SK-N-SH treated with all-trans-retinoic acid at 6 μM for 48 hours (cell line): Measurements from ENCODE around the gene FANCF.

Experiments used
- ATAC-seq: fragments of 200-7000 bp; cut with Tn5 transposase; 3 replicates; pipeline ENCODE4 v1.9.1; 2020; ENCODE audit warnings: mild to moderate bottlenecking, moderate library complexity
- ARNTL ChIP-seq: fragments of 450-650 bp; formaldehyde crosslinking; IDR thresholded peaks from 2 replicates; pipeline ENCODE4 v1.5.0; 2020; ENCODE audit warnings: low read depth, mild to moderate bottlenecking, moderate library complexity, borderline replicate concordance
- ESRRG ChIP-seq: fragments of 250-450 bp; sonication (Bioruptor Pico); IDR thresholded peaks from 2 replicates; pipeline ENCODE4 v1.6.1; 2021; ENCODE audit warnings: mild to moderate bottlenecking
- GLIS3 ChIP-seq: fragments of 250-450 bp; sonication (Bioruptor Pico); IDR thresholded peaks from 2 replicates; pipeline ENCODE4 v1.5.0; 2020; ENCODE audit warnings: mild to moderate bottlenecking, moderate library complexity
- ISL1 ChIP-seq: fragments of 250-450 bp; sonication (Bioruptor Pico); IDR thresholded peaks from 2 replicates; pipeline ENCODE4 v2.1.2; 2022; ENCODE audit warnings: mild to moderate bottlenecking, moderate library complexity
- OSR1 ChIP-seq: fragments of 250-450 bp; sonication (Bioruptor Pico); IDR thresholded peaks from 2 replicates; pipeline ENCODE4 v1.8.0; 2022; ENCODE audit warnings: moderate library complexity, mild to moderate bottlenecking, inconsistent platforms
- PPARA ChIP-seq: fragments of 250-450 bp; sonication (Bioruptor Pico); IDR thresholded peaks from 2 replicates; pipeline ENCODE4 v1.5.0; 2020; ENCODE audit warnings: mild to moderate bottlenecking, borderline replicate concordance
- RARB ChIP-seq: fragments of 250-450 bp; sonication (Bioruptor Pico); IDR thresholded peaks from 2 replicates; pipeline ENCODE4 v1.8.0; 2021; ENCODE audit warnings: mild to moderate bottlenecking, moderate library complexity
- SNAI2 ChIP-seq: fragments of 250-450 bp; sonication (Bioruptor Pico); IDR thresholded peaks from 2 replicates; pipeline ENCODE4 v1.5.0; 2020; ENCODE audit warnings: mild to moderate bottlenecking, moderate library complexity
- TCF4 ChIP-seq: fragments of 250-450 bp; sonication (Bioruptor Pico); IDR thresholded peaks from 2 replicates; pipeline ENCODE4 v1.8.0; 2021; ENCODE audit warnings: mild to moderate bottlenecking, moderate library complexity, borderline replicate concordance
- ZC3H10 ChIP-seq: fragments of 250-450 bp; sonication (Bioruptor Pico); IDR thresholded peaks from 2 replicates; pipeline ENCODE4 v1.5.1; 2021; ENCODE audit warnings: mild to moderate bottlenecking, moderate library complexity
- ZFP3 ChIP-seq: fragments of 250-450 bp; sonication (Bioruptor Pico); IDR thresholded peaks from 2 replicates; pipeline ENCODE4 v1.5.0; 2020; ENCODE audit warnings: mild to moderate bottlenecking, moderate library complexity
- ZFP30 ChIP-seq: fragments of 450-650 bp; formaldehyde crosslinking; IDR thresholded peaks from 2 replicates; pipeline ENCODE4 v1.5.0; 2022; ENCODE audit warnings: mild to moderate bottlenecking, moderate library complexity
- ZNF565 ChIP-seq: fragments of 450-650 bp; formaldehyde crosslinking; conservative IDR thresholded peaks from 2 replicates; pipeline ENCODE4 v1.5.0; 2020; ENCODE audit warnings: low read depth, mild to moderate bottlenecking, moderate library complexity
- ZNF70 ChIP-seq: fragments of 450-650 bp; formaldehyde crosslinking; IDR thresholded peaks from 2 replicates; pipeline ENCODE4 v1.5.0; 2020; ENCODE audit warnings: mild to moderate bottlenecking, moderate library complexity
- ZNF8 ChIP-seq: fragments of 450-650 bp; formaldehyde crosslinking; IDR thresholded peaks from 2 replicates; pipeline ENCODE4 v1.5.0; 2020; ENCODE audit warnings: mild to moderate bottlenecking, moderate library complexity
- TF ChIP-seq, protein P1 (sequence below): fragments of 250-450 bp; sonication (Bioruptor Pico); IDR thresholded peaks from 2 replicates; pipeline ENCODE4 v1.5.1; 2021; ENCODE audit warnings: mild to moderate bottlenecking, moderate library complexity
- TF ChIP-seq, protein P2 (sequence below): fragments of 250-450 bp; sonication (Bioruptor Pico); IDR thresholded peaks from 2 replicates; pipeline ENCODE4 v1.5.1; 2020; ENCODE audit warnings: low read depth, mild to moderate bottlenecking, moderate library complexity
- TF ChIP-seq, protein P3 (sequence below): fragments of 250-450 bp; sonication (Bioruptor Pico); IDR thresholded peaks from 2 replicates; pipeline ENCODE4 v1.8.0; 2021; ENCODE audit warnings: low read depth, mild to moderate bottlenecking, moderate library complexity, borderline replicate concordance
- TF ChIP-seq, protein P4 (sequence below): fragments of 250-450 bp; sonication (Bioruptor Pico); IDR thresholded peaks from 2 replicates; pipeline ENCODE4 v1.5.0; 2020; ENCODE audit warnings: mild to moderate bottlenecking, moderate library complexity

Gene FANCF

DNA sequence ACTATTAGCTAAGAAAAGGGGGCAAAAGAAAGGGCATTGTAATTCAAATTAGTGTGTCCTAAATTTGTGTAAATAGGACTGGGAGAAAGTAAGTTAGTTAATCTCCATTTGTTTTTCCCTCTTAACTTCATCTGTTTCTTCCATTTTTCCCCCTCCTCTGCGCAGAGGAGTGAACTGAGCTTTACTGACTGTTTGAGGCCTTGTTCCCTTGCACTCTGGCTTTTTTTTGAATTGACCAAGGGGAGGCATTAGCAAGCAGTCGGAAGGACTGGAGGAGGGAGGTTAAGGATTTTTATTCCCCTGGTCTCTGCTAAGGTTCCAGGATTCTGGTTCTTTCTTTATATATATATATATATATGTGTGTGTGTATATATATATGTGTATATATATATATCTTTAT lies 15.2 kb upstream of the FANCF start:
- no peak for ATAC-seq
- TF ChIP-seq ISL1 (no peak), TCF4 (CRISPR knock-in tag) (no peak), PPARA (CRISPR knock-in tag) (no peak), RARB (no peak), ZNF70 (no peak), SNAI2 (CRISPR knock-in tag) (no peak), GLIS3 (CRISPR knock-in tag) (no peak), OSR1 (CRISPR knock-in tag) (no peak), ARNTL (CRISPR knock-in tag) (no peak), ZNF8 (CRISPR knock-in tag) (no peak), ZFP3 (CRISPR knock-in tag) (no peak), ZFP30 (CRISPR knock-in tag) (no peak)
- TF ChIP-seq, protein P1, sequence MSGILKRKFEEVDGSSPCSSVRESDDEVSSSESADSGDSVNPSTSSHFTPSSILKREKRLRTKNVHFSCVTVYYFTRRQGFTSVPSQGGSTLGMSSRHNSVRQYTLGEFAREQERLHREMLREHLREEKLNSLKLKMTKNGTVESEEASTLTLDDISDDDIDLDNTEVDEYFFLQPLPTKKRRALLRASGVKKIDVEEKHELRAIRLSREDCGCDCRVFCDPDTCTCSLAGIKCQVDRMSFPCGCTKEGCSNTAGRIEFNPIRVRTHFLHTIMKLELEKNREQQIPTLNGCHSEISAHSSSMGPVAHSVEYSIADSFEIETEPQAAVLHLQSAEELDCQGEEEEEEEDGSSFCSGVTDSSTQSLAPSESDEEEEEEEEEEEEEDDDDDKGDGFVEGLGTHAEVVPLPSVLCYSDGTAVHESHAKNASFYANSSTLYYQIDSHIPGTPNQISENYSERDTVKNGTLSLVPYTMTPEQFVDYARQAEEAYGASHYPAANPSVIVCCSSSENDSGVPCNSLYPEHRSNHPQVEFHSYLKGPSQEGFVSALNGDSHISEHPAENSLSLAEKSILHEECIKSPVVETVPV (CRISPR knock-in tag) = no peak
- TF ChIP-seq, protein P2, sequence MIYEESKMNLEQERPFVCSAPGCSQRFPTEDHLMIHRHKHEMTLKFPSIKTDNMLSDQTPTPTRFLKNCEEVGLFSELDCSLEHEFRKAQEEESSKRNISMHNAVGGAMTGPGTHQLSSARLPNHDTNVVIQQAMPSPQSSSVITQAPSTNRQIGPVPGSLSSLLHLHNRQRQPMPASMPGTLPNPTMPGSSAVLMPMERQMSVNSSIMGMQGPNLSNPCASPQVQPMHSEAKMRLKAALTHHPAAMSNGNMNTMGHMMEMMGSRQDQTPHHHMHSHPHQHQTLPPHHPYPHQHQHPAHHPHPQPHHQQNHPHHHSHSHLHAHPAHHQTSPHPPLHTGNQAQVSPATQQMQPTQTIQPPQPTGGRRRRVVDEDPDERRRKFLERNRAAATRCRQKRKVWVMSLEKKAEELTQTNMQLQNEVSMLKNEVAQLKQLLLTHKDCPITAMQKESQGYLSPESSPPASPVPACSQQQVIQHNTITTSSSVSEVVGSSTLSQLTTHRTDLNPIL = no peak
- TF ChIP-seq, protein P3, sequence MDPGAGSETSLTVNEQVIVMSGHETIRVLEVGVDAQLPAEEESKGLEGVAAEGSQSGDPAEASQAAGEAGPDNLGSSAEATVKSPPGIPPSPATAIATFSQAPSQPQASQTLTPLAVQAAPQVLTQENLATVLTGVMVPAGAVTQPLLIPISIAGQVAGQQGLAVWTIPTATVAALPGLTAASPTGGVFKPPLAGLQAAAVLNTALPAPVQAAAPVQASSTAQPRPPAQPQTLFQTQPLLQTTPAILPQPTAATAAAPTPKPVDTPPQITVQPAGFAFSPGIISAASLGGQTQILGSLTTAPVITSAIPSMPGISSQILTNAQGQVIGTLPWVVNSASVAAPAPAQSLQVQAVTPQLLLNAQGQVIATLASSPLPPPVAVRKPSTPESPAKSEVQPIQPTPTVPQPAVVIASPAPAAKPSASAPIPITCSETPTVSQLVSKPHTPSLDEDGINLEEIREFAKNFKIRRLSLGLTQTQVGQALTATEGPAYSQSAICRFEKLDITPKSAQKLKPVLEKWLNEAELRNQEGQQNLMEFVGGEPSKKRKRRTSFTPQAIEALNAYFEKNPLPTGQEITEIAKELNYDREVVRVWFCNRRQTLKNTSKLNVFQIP (CRISPR knock-in tag) = no peak

DNA sequence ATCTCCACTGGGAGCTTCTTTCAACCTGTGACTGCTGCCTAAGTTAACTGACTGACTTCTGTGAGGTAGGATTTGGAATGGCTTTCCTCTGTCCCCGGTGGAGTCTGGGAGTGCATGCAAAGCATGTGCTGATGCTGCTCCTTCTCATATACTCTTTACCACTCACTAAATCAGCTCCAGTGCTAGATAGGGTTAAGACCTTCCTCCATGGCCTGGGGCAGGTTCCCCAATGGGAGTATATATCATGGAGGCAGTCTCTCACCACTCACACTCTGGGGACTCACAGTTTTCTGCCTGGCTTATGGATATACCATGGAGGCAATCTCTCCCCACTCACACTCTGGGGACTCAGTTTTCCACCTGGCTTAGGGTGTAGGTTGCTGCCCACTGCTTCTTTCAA lies 10.1 kb upstream of the FANCF start:
- ATAC-seq = no peak
- TF ChIP-seq ESRRG (CRISPR knock-in tag) (no peak), ISL1 (no peak), ZNF565 (no peak), ZNF8 (CRISPR knock-in tag) (no peak), ZC3H10 (CRISPR knock-in tag) (no peak)
- TF ChIP-seq, protein P3 (CRISPR knock-in tag) = no peak
- TF ChIP-seq, protein P2 = no peak
- TF ChIP-seq, protein P1 (CRISPR knock-in tag) = no peak

DNA sequence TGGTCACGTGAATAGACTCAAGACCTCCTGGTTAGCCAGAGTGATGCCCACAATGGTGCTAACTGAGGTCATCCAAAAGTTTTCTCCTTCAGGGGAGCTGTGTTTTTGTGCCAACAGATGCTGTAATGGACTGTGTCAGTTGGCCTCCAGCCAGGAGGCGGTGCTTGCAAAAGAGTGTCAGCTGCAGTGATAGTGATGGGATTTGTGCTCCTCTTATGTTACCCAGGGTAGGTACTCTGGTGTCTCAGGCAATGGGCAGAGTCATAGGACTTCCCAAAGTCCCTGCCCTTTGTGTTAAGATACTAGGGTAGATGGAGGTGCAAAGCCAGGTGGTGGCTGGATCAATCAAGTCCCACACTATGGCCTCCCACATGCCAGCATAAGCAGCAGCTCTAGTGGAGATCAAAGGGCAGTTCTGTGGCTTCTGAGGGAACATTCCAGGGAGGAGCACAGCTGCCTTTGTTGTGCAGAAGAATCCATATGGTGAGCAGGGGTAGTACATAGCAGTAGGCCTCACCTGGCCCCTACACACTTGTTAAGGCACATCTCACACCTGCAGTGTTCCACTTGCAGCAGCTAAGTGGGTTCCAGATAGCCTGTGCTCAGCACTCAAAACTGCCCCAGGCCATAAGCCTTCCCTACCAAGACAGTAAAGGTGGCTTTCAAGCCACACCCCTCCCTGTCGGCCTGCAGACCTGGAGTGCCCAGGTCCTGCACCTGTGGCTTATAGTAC lies 9.4 kb upstream of the FANCF start:
- ATAC-seq = peak; percentile 49
- TF ChIP-seq ARNTL (CRISPR knock-in tag) = no peak

DNA sequence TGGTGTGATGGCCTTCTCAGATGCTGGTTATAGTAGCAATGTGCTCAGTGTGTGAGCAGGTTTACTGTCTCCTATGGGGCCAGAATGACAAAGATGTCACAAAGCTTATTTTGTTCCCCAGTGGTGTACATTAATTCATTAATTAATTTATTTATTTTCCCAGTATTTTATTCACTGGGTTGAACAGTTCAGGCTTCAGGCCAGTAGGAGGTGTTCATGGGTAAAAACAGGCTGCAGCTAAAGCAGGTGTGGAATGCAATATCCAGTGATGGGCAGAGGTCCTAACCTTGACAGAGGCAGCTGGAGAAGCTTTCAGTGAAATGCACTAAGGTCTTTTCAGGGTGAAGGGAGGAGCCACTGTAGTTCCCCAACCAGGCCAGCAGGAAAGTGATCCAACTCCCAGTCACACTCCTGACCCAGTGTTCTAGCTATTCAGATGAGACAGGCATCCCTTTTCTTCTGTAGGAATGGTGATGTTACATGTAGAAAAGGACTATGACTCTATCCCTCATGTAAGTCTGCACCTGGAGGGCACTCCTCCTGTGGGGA lies 7.8 kb upstream of the FANCF start:
- no peak for ATAC-seq
- TF ChIP-seq ZNF8 (CRISPR knock-in tag) (no peak), ISL1 (no peak), ZNF565 (no peak)
- TF ChIP-seq, protein P4, sequence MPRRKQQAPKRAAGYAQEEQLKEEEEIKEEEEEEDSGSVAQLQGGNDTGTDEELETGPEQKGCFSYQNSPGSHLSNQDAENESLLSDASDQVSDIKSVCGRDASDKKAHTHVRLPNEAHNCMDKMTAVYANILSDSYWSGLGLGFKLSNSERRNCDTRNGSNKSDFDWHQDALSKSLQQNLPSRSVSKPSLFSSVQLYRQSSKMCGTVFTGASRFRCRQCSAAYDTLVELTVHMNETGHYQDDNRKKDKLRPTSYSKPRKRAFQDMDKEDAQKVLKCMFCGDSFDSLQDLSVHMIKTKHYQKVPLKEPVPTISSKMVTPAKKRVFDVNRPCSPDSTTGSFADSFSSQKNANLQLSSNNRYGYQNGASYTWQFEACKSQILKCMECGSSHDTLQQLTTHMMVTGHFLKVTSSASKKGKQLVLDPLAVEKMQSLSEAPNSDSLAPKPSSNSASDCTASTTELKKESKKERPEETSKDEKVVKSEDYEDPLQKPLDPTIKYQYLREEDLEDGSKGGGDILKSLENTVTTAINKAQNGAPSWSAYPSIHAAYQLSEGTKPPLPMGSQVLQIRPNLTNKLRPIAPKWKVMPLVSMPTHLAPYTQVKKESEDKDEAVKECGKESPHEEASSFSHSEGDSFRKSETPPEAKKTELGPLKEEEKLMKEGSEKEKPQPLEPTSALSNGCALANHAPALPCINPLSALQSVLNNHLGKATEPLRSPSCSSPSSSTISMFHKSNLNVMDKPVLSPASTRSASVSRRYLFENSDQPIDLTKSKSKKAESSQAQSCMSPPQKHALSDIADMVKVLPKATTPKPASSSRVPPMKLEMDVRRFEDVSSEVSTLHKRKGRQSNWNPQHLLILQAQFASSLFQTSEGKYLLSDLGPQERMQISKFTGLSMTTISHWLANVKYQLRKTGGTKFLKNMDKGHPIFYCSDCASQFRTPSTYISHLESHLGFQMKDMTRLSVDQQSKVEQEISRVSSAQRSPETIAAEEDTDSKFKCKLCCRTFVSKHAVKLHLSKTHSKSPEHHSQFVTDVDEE = no peak
- TF ChIP-seq, protein P3 (CRISPR knock-in tag) = no peak
